Activated CD4-positive, alpha-beta T cell treated with anti-CD3 and anti-CD28 coated beads, Interleukin-2, amount 50 U/mL, for 48 hours (primary cell): ENCODE data around the gene CD2BP2.
"Not testable (repeated sequence)": the region's sequence is repeated elsewhere in the genome, so short reads cannot be mapped to it uniquely, and the experiment has no call there.

ENCODE experiments used
- DNase-seq, 2 experiments: peaks; one replicate each; pipeline ENCODE4 v3.0.0-alpha.2; 2020

CD2BP2 gene

GRCh38 chr16:30358990-30359870, 4.1 kb upstream of the CD2BP2 start:
- no peak for DNase-seq

DNA sequence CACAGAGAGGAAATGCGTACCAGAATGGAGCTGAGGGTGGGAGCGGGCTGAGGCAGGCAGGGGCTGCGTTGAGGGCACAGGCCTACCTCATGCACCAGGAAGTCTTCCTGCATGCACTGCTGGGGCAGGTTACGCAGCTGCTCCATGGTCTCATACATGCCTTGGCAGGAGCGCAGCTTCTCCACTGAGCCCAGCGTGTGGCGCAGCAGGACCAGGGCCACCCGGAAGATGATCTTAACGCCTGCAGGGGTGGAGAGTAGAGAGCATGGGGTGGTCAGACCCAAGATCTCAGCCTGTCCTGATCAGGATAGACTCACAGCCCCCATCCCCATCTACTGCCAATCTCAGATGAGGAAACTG, 3.4 kb upstream of the CD2BP2 start:
- DNase-seq: no peak

DNA sequence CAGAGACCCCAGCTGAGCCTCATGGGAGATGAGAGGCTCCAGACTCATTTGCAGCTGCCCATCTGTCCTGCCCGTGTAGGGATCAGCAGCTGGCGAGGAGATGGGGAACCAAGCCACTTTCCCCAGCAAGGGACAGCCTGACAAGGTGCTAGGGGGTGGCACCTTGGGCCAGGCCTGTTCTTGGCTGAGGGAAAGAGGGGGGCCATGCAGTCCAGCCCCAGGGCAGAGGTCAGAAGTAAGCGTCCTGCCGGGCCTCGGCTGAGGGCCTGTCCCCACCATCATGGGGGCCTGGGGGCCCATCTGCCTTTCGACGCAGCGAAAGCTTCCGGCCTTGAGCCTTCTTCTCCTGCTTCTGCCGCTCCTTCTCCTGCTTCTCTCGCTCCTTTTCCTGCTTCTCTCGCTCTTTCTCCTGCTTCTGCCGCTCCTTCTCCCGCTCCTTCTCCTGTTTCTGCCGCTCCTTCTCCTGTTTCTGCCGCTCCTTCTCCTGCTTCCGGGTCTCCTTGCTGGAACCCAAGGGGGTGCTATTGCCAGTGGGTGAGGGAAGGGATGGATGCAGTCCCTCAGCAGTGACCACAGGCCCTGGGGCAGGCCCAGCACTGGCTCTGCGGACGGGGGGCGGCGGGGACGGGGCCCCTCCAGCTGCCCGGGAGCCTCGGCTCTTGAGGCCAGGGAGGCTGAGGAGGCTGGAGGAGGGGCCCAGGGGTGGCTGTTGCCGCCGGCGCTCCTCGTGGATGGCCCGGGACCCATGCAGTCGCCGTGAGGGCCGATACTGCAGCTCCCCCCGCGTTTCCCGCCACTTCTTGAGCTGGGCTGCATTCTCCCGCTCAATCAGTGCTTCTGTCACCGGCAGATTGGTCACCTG, 2.8 kb upstream of the CD2BP2 start:
- no peak for DNase-seq

DNA sequence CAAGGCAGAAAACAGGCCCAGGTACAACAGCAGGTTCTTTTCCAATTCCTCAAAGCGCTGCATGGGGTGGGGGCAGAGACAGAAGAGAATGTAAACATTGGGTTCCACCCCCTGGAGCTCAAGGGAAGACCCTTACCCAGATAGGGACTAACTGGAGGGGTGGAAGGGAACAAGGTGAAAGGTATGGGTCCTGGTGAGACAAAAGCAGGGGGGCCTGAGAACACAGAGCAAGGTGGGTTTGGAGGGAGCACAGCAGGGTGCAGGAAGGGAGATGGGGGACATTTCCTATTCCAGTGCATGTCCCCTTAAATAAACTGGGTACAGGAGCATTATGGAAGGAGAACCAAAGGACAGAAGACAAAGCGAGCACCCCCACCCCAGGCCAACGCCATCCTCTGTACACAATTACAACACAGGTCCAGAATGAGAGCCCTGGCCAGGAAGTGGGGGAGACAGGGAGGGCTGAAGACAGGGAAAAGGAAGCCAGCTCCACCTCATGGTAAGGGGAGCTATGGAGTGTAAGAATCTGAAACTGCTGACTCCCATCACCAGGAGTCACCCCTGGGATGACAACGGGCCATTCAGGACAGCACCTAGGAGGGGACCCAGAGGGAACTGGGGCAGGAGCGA, 2.1 kb upstream of the CD2BP2 start:
- DNase-seq: no peak

- peak; percentile 21 for DNase-seq
These were observed 1.4 kb upstream of the CD2BP2 start for GRCh38 chr16:30356401-30357084.

GRCh38 chr16:30355954-30356308, 823 bp upstream of the CD2BP2 start:
- DNase-seq: no peak

GRCh38 chr16:30354423-30355143, 525 bp downstream of the CD2BP2 start:
- peak; percentile 18 to 23 for DNase-seq

DNA sequence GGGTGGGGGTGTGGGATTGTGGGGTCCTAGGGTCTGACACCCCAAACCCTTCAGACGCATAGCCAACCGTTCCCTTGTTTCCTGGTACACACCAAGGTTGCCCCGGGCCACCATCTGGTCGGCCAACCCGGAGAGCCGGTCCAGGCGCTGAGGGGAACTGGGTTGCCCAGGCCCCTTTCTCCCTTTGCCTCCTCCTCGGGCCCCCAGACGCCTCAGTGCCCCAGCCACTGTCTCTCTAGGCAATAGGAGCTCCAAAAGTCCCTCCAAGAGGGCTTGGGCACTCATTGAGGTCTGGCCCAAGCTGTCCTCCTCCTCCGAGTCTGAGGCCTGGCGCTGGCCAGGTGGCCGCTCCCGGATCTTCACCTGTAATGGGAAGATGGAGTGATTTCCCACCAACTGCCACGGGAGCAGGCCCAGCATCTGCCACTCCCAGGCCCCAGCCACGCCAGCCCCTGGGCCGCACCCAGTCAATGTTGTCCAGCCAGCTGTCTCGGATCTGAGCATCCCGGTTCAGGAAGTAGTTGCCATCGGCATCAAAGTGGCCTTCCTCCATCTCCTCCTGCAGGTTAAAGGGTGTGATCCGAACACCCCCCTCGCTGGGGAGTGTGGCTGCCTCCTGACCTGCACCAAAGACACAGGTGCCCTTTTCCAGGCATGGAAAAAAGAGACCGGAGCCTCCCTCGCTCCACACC, 1.5 kb downstream of the CD2BP2 start:
- DNase-seq: no peak

DNA sequence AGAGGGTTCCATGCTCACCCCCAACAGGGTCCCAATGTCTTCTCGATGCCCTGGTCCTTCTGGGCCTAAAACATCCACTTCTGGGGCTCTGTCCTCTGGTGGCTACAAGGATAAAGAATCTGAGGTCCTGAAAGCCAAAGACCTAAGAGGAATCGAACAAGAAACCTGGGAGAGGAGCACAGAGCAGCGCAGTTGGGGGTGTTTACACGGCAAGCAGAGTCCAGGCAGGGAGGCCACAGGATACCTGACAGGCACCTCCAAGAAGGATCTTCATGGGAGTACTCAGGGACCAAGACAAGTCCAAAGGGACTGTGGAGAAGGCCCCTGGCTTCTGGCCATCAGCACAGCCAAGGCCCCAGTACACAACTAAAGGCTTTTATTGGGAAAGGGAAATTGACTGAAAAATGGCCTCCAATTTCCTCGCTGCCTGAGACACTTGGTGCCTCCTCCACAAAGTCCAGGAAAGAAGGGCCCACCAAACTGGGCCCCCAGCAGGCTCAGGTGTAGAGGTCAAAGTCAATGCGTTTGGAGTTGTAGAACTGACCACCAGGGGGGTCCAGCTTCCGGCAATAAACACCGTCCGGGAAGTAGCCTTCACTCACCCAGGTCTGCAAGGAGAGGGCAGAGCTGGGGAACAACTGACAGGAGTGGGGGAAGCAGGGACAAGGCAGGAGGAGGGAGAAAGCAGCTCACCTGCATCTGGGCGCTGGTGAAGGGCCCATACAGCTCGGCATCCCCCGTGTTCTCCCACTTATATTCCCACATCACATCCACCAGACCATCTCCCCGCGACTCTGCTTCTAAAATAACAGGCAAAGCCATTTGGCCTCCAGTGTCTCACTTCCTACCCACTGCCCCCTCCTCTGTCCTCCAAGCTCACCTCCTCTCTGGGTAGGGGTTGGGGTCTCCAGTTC, 2.4 kb downstream of the CD2BP2 start:
- DNase-seq: no peak

GRCh38 chr16:30351586-30352419, 3.3 kb downstream of the CD2BP2 start:
- DNase-seq: no peak

GRCh38 chr16:30351001-30351441, 4.1 kb downstream of the CD2BP2 start:
- DNase-seq: no peak

- DNase-seq: peak in 1 of 2 experiments; percentile 35
These were observed 4.8 kb downstream of the CD2BP2 start for GRCh38 chr16:30350134-30350871.

- DNase-seq: no peak
These were observed 5.4 kb downstream of the CD2BP2 start for GRCh38 chr16:30349675-30350074.

DNA sequence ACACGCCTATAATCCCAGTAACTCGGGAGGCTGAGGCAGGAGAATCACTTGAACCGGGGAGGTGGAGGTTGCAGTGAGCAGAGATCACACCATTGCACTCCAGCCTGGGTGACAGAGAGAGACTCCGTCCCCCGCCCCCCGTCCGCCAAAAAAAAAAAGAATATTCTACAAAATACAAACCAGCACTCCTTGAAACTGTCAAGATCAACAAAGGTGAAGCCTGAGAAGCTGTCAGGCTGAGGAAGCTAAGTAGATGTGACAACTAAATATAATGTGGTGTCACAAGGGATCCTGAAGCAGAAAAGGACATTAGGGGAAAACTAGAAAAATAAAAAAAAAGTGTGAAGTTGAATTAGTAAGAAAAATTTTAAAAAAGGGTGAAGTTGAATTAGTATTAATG, 6.2 kb downstream of the CD2BP2 start:
- DNase-seq: no peak

DNA sequence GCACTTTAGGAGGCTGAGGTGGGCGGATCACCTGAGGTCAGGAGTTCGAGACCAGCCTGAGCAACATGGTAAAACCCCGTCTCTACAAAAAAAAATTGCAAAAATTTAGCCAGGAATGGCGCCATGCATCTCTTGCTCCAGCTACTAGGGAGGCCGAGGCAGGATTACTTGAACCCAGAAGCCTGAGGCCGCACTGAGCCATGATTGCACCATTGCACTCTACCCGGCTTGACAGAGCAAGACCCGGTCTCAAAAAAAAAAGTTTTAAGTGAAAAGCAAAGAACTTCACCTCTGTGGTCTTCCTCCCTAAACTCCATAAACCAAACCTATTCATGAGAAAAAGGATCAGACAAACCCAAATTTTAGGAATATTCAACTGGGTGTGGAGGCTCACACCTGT, 7.0 kb downstream of the CD2BP2 start:
- DNase-seq: no peak

GRCh38 chr16:30346286-30346685, 8.8 kb downstream of the CD2BP2 start:
- DNase-seq: no peak

GRCh38 chr16:30343491-30343820, 11.7 kb downstream of the CD2BP2 start:
- DNase-seq: not testable (repeated sequence)

DNA sequence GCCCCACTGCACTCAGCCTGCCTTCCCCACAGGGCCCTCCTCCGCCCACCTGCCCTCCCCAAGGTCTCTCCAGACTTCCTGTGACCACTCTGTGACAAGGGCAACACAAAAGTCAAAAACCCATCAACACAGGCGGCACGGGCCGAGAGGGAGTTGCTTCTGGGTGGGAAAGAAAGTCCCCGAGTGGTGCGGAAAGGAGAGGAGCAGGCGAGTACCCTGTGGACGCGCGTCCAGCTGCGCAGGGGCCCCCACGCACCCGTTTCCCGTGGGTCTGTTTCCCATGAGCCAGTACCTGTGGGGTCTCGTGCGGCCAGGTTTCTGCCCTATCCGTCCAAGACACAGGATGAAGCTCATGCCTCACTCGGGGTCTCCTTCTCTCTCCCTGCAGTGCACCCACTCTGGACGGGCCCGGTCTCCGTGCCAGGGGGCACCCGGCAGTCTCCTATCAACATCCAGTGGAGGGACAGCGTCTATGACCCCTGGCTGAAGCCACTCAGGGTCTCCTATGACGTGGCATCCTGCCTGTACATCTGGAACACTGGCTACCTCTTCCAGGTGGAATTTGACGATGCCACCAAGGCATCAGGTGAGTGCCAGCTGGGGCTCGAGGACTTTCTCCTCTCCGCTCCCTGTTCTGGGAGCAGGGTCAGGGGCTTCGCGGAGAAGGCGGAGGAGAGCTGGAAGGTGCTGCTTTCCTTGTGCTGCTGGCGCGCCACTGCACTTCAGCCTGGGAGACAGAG, 12.2 kb downstream of the CD2BP2 start:
- DNase-seq: no peak
